ENCODE data around the gene ATXN1. TPM values are rescaled to one million over a fixed set of nuclear protein-coding genes. Genes with fewer than 3 reads are reported as not detected.

The ATXN1 gene
- polyA plus RNA-seq, 4 donors, result 4.6 to 16.5 (median 5.9) TPM

- no peak for FAIRE-seq
- DNase-seq, result no peak
- Histone ChIP-seq H3K4me1 (ENCODE audit: control insufficient read depth in 3 of 3, insufficient read depth in 2 of 3, low read depth in 1 of 3, low read length in 2 of 3) (no peaks in the 10 kb centered on the region), H3K27ac (ENCODE audit: low read depth in 1 of 3, low read length in 2 of 3) (no peak overlapping the region), H3K9me3 (ENCODE audit: control insufficient read depth in 2 of 2, insufficient read depth in 1 of 2, low read depth in 1 of 2, low read length in 1 of 2) (no peaks in the 10 kb centered on the region), H3K36me3 (ENCODE audit: control insufficient read depth in 3 of 3, insufficient read depth in 2 of 3, low read depth in 1 of 3, low read length in 3 of 3) (peaks cover 0 to 28% (median 3%) of the 10 kb centered on the region in 3 donors), H3K27me3 (ENCODE audit: control insufficient read depth in 3 of 3, insufficient read depth in 3 of 3, low read length in 3 of 3) (no peaks in the 10 kb centered on the region), H3K4me3 (ENCODE audit: low read depth in 1 of 3, low read length in 3 of 3) (no peak overlapping the region)
- WGBS, 3 donors, result 89 to 97% (median 95%) methylated on average over 20 of the region's 20 CpGs
Measured at GRCh38 chr6:16306334-16306733, 454.9 kb downstream of the ATXN1 start.

GRCh38 chr6:16305788-16306187, 455.5 kb downstream of the ATXN1 start:
- no peaks in the 10 kb centered on the region for H3K4me1 ChIP-seq (ENCODE audit: control insufficient read depth in 3 of 3, insufficient read depth in 2 of 3, low read depth in 1 of 3, low read length in 2 of 3)
- H3K27me3 ChIP-seq (ENCODE audit: control insufficient read depth in 3 of 3, insufficient read depth in 3 of 3, low read length in 3 of 3), result no peaks in the 10 kb centered on the region
- FAIRE-seq (no peak), DNase-seq (no peak)
- H3K9me3 ChIP-seq (ENCODE audit: control insufficient read depth in 2 of 2, insufficient read depth in 1 of 2, low read depth in 1 of 2, low read length in 1 of 2), result no peaks in the 10 kb centered on the region
- 84 to 96% (median 91%) methylated on average over 19 of the region's 19 CpGs for WGBS, 3 donors
- no peak overlapping the region for H3K4me3 ChIP-seq (ENCODE audit: low read depth in 1 of 3, low read length in 3 of 3)
- no peak overlapping the region for H3K27ac ChIP-seq (ENCODE audit: low read depth in 1 of 3, low read length in 2 of 3)
- peaks cover 0 to 28% (median 3%) of the 10 kb centered on the region in 3 donors for H3K36me3 ChIP-seq (ENCODE audit: control insufficient read depth in 3 of 3, insufficient read depth in 2 of 3, low read depth in 1 of 3, low read length in 3 of 3)

GRCh38 chr6:16305246-16305725, 456.0 kb downstream of the ATXN1 start:
- 66 to 81% (median 72%) methylated on average over 7 of the region's 7 CpGs for WGBS, 3 donors
- H3K36me3 ChIP-seq (ENCODE audit: control insufficient read depth in 3 of 3, insufficient read depth in 2 of 3, low read depth in 1 of 3, low read length in 3 of 3), result peaks cover 0 to 28% (median 3%) of the 10 kb centered on the region in 3 donors
- FAIRE-seq (no peak), DNase-seq (no peak)
- no peak overlapping the region for H3K4me3 ChIP-seq (ENCODE audit: low read depth in 1 of 3, low read length in 3 of 3)
- no peaks in the 10 kb centered on the region for H3K4me1 ChIP-seq (ENCODE audit: control insufficient read depth in 3 of 3, insufficient read depth in 2 of 3, low read depth in 1 of 3, low read length in 2 of 3)
- H3K27me3 ChIP-seq (ENCODE audit: control insufficient read depth in 3 of 3, insufficient read depth in 3 of 3, low read length in 3 of 3), result no peaks in the 10 kb centered on the region
- H3K27ac ChIP-seq (ENCODE audit: low read depth in 1 of 3, low read length in 2 of 3), result no peak overlapping the region
- no peaks in the 10 kb centered on the region for H3K9me3 ChIP-seq (ENCODE audit: control insufficient read depth in 2 of 2, insufficient read depth in 1 of 2, low read depth in 1 of 2, low read length in 1 of 2)

GRCh38 chr6:16302721-16303552, 458.3 kb downstream of the ATXN1 start:
- Histone ChIP-seq H3K36me3 (ENCODE audit: control insufficient read depth in 3 of 3, insufficient read depth in 2 of 3, low read depth in 1 of 3, low read length in 3 of 3) (peaks cover 0 to 31% (median 3%) of the 10 kb centered on the region in 3 donors), H3K4me1 (ENCODE audit: control insufficient read depth in 3 of 3, insufficient read depth in 2 of 3, low read depth in 1 of 3, low read length in 2 of 3) (no peaks in the 10 kb centered on the region), H3K27me3 (ENCODE audit: control insufficient read depth in 3 of 3, insufficient read depth in 3 of 3, low read length in 3 of 3) (no peaks in the 10 kb centered on the region), H3K27ac (ENCODE audit: low read depth in 1 of 3, low read length in 2 of 3) (no peak overlapping the region), H3K4me3 (ENCODE audit: low read depth in 1 of 3, low read length in 3 of 3) (no peak overlapping the region), H3K9me3 (ENCODE audit: control insufficient read depth in 2 of 2, insufficient read depth in 1 of 2, low read depth in 1 of 2, low read length in 1 of 2) (no peaks in the 10 kb centered on the region)
- DNase-seq (no peak), FAIRE-seq (no peak)
- 82 to 89% (median 89%) methylated on average over 27 of the region's 27 CpGs for WGBS, 3 donors

- Histone ChIP-seq H3K9me3 (ENCODE audit: control insufficient read depth in 2 of 2, insufficient read depth in 1 of 2, low read depth in 1 of 2, low read length in 1 of 2) (no peaks in the 10 kb centered on the region), H3K36me3 (ENCODE audit: control insufficient read depth in 3 of 3, insufficient read depth in 2 of 3, low read depth in 1 of 3, low read length in 3 of 3) (peaks cover 0 to 27% (median 3%) of the 10 kb centered on the region in 3 donors), H3K4me1 (ENCODE audit: control insufficient read depth in 3 of 3, insufficient read depth in 2 of 3, low read depth in 1 of 3, low read length in 2 of 3) (no peaks in the 10 kb centered on the region), H3K27ac (ENCODE audit: low read depth in 1 of 3, low read length in 2 of 3) (no peak overlapping the region), H3K27me3 (ENCODE audit: control insufficient read depth in 3 of 3, insufficient read depth in 3 of 3, low read length in 3 of 3) (no peaks in the 10 kb centered on the region), H3K4me3 (ENCODE audit: low read depth in 1 of 3, low read length in 3 of 3) (no peak overlapping the region)
- FAIRE-seq (no peak), DNase-seq (no peak)
- 86 to 95% (median 87%) methylated on average over 7 of the region's 7 CpGs for WGBS, 3 donors
Measured at GRCh38 chr6:16301511-16301910, 459.7 kb downstream of the ATXN1 start.

- H3K36me3 ChIP-seq (ENCODE audit: control insufficient read depth in 3 of 3, insufficient read depth in 2 of 3, low read depth in 1 of 3, low read length in 3 of 3), result peaks cover 0 to 17% (median 3%) of the 10 kb centered on the region in 3 donors
- whole genome bisulfite sequencing, 3 donors, result 85 to 93% (median 86%) methylated on average over 3 of the region's 3 CpGs
- no peaks in the 10 kb centered on the region for H3K27me3 ChIP-seq (ENCODE audit: control insufficient read depth in 3 of 3, insufficient read depth in 3 of 3, low read length in 3 of 3)
- no peak for FAIRE-seq
- no peaks in the 10 kb centered on the region for H3K4me1 ChIP-seq (ENCODE audit: control insufficient read depth in 3 of 3, insufficient read depth in 2 of 3, low read depth in 1 of 3, low read length in 2 of 3)
- no peak overlapping the region for H3K4me3 ChIP-seq (ENCODE audit: low read depth in 1 of 3, low read length in 3 of 3)
- no peaks in the 10 kb centered on the region for H3K9me3 ChIP-seq (ENCODE audit: control insufficient read depth in 2 of 2, insufficient read depth in 1 of 2, low read depth in 1 of 2, low read length in 1 of 2)
- DNase-seq, result no peak
- H3K27ac ChIP-seq (ENCODE audit: low read depth in 1 of 3, low read length in 2 of 3), result no peak overlapping the region
Measured at GRCh38 chr6:16299861-16300260, 461.4 kb downstream of the ATXN1 start.

GRCh38 chr6:16296061-16296670, 465.1 kb downstream of the ATXN1 start:
- no peak for FAIRE-seq
- H3K36me3 ChIP-seq (ENCODE audit: control insufficient read depth in 3 of 3, insufficient read depth in 2 of 3, low read depth in 1 of 3, low read length in 3 of 3), result peaks cover 0 to 6% (median 0%) of the 10 kb centered on the region in 3 donors
- H3K9me3 ChIP-seq (ENCODE audit: control insufficient read depth in 2 of 2, insufficient read depth in 1 of 2, low read depth in 1 of 2, low read length in 1 of 2), result no peaks in the 10 kb centered on the region
- H3K27ac ChIP-seq (ENCODE audit: low read depth in 1 of 3, low read length in 2 of 3), result no peak overlapping the region
- no peak for DNase-seq
- peaks cover 0 to 8% (median 0%) of the 10 kb centered on the region in 3 donors for H3K27me3 ChIP-seq (ENCODE audit: control insufficient read depth in 3 of 3, insufficient read depth in 3 of 3, low read length in 3 of 3)
- WGBS, 3 donors, result 94 to 96% (median 94%) methylated on average over 7 of the region's 7 CpGs
- H3K4me1 ChIP-seq (ENCODE audit: control insufficient read depth in 3 of 3, insufficient read depth in 2 of 3, low read depth in 1 of 3, low read length in 2 of 3), result no peaks in the 10 kb centered on the region
- no peak overlapping the region for H3K4me3 ChIP-seq (ENCODE audit: low read depth in 1 of 3, low read length in 3 of 3)

- Histone ChIP-seq H3K36me3 (ENCODE audit: control insufficient read depth in 3 of 3, insufficient read depth in 2 of 3, low read depth in 1 of 3, low read length in 3 of 3) (peaks cover 0 to 6% (median 0%) of the 10 kb centered on the region in 3 donors), H3K4me3 (ENCODE audit: low read depth in 1 of 3, low read length in 3 of 3) (no peak overlapping the region), H3K27ac (ENCODE audit: low read depth in 1 of 3, low read length in 2 of 3) (no peak overlapping the region), H3K4me1 (ENCODE audit: control insufficient read depth in 3 of 3, insufficient read depth in 2 of 3, low read depth in 1 of 3, low read length in 2 of 3) (no peaks in the 10 kb centered on the region), H3K27me3 (ENCODE audit: control insufficient read depth in 3 of 3, insufficient read depth in 3 of 3, low read length in 3 of 3) (peaks cover 0 to 8% (median 0%) of the 10 kb centered on the region in 3 donors), H3K9me3 (ENCODE audit: control insufficient read depth in 2 of 2, insufficient read depth in 1 of 2, low read depth in 1 of 2, low read length in 1 of 2) (no peaks in the 10 kb centered on the region)
- FAIRE-seq (no peak), DNase-seq (no peak)
- 87 to 94% (median 93%) methylated on average over 5 of the region's 5 CpGs for WGBS, 3 donors
Measured at GRCh38 chr6:16295471-16295870, 465.8 kb downstream of the ATXN1 start.

Data from small intestine (tissue), 7 donors.